ENCODE results near the gene SEMA5A.

SEMA5A gene

DNA sequence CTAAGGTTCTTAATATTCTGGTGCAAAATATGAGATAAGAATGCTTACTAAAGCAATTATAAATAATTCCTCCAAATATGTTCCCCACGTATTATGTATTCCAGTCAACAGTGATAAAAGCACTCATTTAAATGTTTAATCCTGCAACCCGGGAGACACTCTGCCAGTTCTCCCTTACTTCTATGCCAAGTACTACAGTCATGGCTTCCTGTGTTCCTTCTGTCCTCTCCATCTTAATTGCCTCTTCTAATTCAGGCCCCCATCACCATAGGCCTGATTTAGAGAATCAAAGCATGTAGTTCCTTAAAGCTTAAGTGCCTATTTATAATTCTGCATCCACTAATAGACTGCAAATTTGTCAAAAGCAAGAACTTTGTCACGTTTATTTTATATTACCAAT is 474.8 kb downstream of the SEMA5A start:
- TF ChIP-seq FOXP2 (optimal IDR thresholded peaks at IDR 0.05; ENCODE audit: borderline replicate concordance, extremely low read depth, extremely low read length, insufficient read depth) (no peak), TAF1 (IDR thresholded peaks at IDR 0.05; ENCODE audit: borderline replicate concordance, insufficient read depth, low read length) (no peak), POLR2AphosphoS5 (IDR thresholded peaks at IDR 0.05; ENCODE audit: low read depth, low read length) (no peak), SIN3A (IDR thresholded peaks at IDR 0.05; ENCODE audit: borderline replicate concordance, insufficient read depth, low read length) (no peak)
- TF ChIP-seq, protein P1, sequence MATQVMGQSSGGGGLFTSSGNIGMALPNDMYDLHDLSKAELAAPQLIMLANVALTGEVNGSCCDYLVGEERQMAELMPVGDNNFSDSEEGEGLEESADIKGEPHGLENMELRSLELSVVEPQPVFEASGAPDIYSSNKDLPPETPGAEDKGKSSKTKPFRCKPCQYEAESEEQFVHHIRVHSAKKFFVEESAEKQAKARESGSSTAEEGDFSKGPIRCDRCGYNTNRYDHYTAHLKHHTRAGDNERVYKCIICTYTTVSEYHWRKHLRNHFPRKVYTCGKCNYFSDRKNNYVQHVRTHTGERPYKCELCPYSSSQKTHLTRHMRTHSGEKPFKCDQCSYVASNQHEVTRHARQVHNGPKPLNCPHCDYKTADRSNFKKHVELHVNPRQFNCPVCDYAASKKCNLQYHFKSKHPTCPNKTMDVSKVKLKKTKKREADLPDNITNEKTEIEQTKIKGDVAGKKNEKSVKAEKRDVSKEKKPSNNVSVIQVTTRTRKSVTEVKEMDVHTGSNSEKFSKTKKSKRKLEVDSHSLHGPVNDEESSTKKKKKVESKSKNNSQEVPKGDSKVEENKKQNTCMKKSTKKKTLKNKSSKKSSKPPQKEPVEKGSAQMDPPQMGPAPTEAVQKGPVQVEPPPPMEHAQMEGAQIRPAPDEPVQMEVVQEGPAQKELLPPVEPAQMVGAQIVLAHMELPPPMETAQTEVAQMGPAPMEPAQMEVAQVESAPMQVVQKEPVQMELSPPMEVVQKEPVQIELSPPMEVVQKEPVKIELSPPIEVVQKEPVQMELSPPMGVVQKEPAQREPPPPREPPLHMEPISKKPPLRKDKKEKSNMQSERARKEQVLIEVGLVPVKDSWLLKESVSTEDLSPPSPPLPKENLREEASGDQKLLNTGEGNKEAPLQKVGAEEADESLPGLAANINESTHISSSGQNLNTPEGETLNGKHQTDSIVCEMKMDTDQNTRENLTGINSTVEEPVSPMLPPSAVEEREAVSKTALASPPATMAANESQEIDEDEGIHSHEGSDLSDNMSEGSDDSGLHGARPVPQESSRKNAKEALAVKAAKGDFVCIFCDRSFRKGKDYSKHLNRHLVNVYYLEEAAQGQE (IDR thresholded peaks at IDR 0.05; ENCODE audit: insufficient read depth in 1 of 2, low read depth in 2 of 2, low read length in 2 of 2): no peak

DNA sequence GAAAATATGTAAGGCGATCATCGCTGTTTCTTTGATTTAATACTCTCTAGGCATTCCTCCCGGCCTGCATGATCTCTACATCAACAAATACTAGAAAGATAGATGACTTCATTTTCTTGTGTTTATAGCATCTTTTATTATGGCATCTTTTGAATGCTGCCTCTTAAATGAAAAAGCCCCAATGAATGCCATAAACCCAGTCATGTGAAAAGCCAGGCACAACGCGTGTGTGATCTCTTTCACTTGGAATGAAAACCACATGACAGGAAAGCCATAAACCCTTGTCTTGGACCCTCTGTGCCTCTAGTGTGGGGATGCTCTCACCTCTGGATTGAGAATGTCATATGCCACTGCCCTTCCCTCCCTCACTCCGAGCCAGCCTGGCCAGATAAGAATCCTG is 476.2 kb downstream of the SEMA5A start:
- TF ChIP-seq, protein P1 (IDR thresholded peaks at IDR 0.05; ENCODE audit: insufficient read depth in 1 of 2, low read depth in 2 of 2, low read length in 2 of 2): no peak
- TF ChIP-seq FOXP2 (optimal IDR thresholded peaks at IDR 0.05; ENCODE audit: borderline replicate concordance, extremely low read depth, extremely low read length, insufficient read depth): no peak
- no peak for TF ChIP-seq TAF1 (IDR thresholded peaks at IDR 0.05; ENCODE audit: borderline replicate concordance, insufficient read depth, low read length)
- TF ChIP-seq POLR2AphosphoS5 (IDR thresholded peaks at IDR 0.05; ENCODE audit: low read depth, low read length): no peak
- no peak for TF ChIP-seq SIN3A (IDR thresholded peaks at IDR 0.05; ENCODE audit: borderline replicate concordance, insufficient read depth, low read length)

DNA sequence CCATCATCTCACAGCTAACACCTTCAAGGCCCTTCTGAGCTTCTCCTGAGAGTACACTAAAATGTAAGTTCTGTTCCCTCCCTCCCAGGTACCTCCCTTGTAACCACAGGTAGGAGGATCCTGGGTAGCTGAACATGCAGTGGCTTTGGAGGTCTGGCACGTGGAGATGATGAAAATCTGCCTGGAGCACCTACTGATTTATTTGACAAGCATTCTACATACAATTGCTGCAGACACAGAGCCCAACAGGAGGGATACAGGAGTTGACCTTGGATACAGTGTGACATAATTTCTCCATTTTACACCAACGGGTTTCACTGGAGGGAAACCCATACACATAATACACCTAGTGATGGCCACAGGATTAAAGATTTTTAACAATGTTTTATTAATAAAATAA is 478.7 kb downstream of the SEMA5A start:
- TF ChIP-seq TAF1 (IDR thresholded peaks at IDR 0.05; ENCODE audit: borderline replicate concordance, insufficient read depth, low read length) (no peak), POLR2AphosphoS5 (IDR thresholded peaks at IDR 0.05; ENCODE audit: low read depth, low read length) (no peak), FOXP2 (optimal IDR thresholded peaks at IDR 0.05; ENCODE audit: borderline replicate concordance, extremely low read depth, extremely low read length, insufficient read depth) (no peak)
- TF ChIP-seq, protein P1 (IDR thresholded peaks at IDR 0.05; ENCODE audit: insufficient read depth in 1 of 2, low read depth in 2 of 2, low read length in 2 of 2): no peak

DNA sequence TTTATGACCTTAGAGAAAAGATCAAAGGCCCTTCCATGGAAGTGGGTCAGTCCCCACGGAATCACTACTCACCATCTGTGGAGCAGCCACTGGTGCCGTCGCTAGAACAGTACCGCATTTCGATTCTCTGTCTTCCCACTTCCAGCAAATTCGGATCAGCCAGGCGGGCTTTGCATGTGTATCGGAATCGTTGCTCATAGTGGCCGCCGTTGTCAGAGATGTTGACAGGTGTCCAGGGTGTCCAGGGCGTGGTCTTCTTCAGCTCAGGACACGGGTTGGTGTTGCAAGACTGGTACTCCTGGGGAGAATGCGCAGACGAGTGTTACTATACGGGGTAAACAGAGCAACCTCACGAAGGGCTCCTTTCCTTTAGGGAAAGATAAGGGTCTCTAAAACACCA is 479.5 kb downstream of the SEMA5A start:
- TF ChIP-seq POLR2AphosphoS5 (IDR thresholded peaks at IDR 0.05; ENCODE audit: low read depth, low read length) (no peak), TAF1 (IDR thresholded peaks at IDR 0.05; ENCODE audit: borderline replicate concordance, insufficient read depth, low read length) (no peak), FOXP2 (optimal IDR thresholded peaks at IDR 0.05; ENCODE audit: borderline replicate concordance, extremely low read depth, extremely low read length, insufficient read depth) (no peak), SIN3A (IDR thresholded peaks at IDR 0.05; ENCODE audit: borderline replicate concordance, insufficient read depth, low read length) (no peak)
- TF ChIP-seq, protein P1 (IDR thresholded peaks at IDR 0.05; ENCODE audit: insufficient read depth in 1 of 2, low read depth in 2 of 2, low read length in 2 of 2): no peak
